Cardiac muscle cell (in vitro differentiated cells and primary cell): ENCODE results near the gene SETBP1. TPM values are rescaled to one million over a fixed set of nuclear protein-coding genes. Genes with fewer than 3 reads are reported as not detected.

Source experiments
- DNase-seq, 2 donors: peaks; one replicate each; pipeline versions ENCODE4 v3.0.0 to v3.0.0-alpha.2; 2010 to 2017; ENCODE audit warnings: low read depth in 1 of 2, low spot score in 1 of 2
- H3K27ac ChIP-seq: fragments of 200-600 bp; sonication (generic); 2 replicates; pipeline ENCODE4 v1.5.1; 2016
- H3K27me3 ChIP-seq: fragments of 200-600 bp; sonication (generic); 2 replicates; pipeline ENCODE4 v1.6.0; 2016; ENCODE audit warnings: control low read depth
- H3K36me3 ChIP-seq: fragments of 200-600 bp; sonication (generic); 2 replicates; pipeline ENCODE4 v1.5.1; 2016; ENCODE audit warnings: control low read depth
- H3K4me1 ChIP-seq: fragments of 200-600 bp; sonication (generic); 2 replicates; pipeline ENCODE4 v1.8.1; 2017; ENCODE audit warnings: low read depth, mild to moderate bottlenecking, mixed run types
- H3K4me3 ChIP-seq: fragments of 200-600 bp; sonication (generic); 2 replicates; pipeline ENCODE4 v1.5.1; 2016; ENCODE audit warnings: mild to moderate bottlenecking
- H3K9me3 ChIP-seq: fragments of 200-600 bp; sonication (generic); 2 replicates; pipeline ENCODE4 v1.5.1; 2017; ENCODE audit warnings: low read depth, mild to moderate bottlenecking, control low read depth
- polyA plus RNA-seq: library from polyadenylated mRNA; unstranded; fragments of >200 nt; fragmentation: Nextera tagmentation; extraction: Ambion mirVana; gene quantifications from 2 replicates; pipeline ENCODE4 v1.2.1, GENCODE V29; 2016
- total RNA-seq: library from RNA; depleted of rRNA; stranded (reverse); fragments of >200 nt; gene quantifications from 2 replicates; pipeline ENCODE4 v1.2.3, GENCODE V29; 2016
- TF ChIP-seq, protein P1 (sequence below): IDR thresholded peaks from 2 replicates; pipeline ENCODE4 v1.5.1; 2012; ENCODE audit warnings: low read depth, mild to moderate bottlenecking, low read length

The SETBP1 gene
- total and polyA plus RNA-seq, 2 experiments from 2014 or later: 6.3 to 30.6 TPM

DNA sequence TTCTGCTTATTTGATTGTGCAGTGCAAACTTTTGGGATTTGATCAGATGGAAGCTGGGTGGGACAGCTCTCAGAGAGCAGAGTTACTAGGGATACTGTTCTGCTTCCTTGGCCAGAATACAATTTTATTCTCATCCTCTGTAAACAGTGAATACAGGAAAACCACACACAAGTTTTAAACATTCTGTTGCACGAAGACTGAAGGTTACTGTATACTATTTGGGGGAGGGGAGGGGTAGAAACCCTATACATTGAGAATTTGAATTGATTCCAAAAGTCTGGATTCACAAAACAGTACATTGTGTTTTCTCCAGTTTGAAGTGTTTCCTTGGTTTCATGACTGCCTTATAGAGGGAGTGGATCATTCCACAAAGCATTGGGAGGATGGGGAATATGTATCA is 149.9 kb downstream of the SETBP1 start:
- Histone ChIP-seq H3K27ac (no peak overlapping the region), H3K27me3 (no peaks in the 10 kb centered on the region), H3K4me3 (no peak overlapping the region), H3K4me1 (peaks cover 19% of the 10 kb centered on the region), H3K36me3 (no peaks in the 10 kb centered on the region), H3K9me3 (no peaks in the 10 kb centered on the region)
- TF ChIP-seq, protein P1, sequence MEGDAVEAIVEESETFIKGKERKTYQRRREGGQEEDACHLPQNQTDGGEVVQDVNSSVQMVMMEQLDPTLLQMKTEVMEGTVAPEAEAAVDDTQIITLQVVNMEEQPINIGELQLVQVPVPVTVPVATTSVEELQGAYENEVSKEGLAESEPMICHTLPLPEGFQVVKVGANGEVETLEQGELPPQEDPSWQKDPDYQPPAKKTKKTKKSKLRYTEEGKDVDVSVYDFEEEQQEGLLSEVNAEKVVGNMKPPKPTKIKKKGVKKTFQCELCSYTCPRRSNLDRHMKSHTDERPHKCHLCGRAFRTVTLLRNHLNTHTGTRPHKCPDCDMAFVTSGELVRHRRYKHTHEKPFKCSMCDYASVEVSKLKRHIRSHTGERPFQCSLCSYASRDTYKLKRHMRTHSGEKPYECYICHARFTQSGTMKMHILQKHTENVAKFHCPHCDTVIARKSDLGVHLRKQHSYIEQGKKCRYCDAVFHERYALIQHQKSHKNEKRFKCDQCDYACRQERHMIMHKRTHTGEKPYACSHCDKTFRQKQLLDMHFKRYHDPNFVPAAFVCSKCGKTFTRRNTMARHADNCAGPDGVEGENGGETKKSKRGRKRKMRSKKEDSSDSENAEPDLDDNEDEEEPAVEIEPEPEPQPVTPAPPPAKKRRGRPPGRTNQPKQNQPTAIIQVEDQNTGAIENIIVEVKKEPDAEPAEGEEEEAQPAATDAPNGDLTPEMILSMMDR: no peak
- DNase-seq: no peak

DNA sequence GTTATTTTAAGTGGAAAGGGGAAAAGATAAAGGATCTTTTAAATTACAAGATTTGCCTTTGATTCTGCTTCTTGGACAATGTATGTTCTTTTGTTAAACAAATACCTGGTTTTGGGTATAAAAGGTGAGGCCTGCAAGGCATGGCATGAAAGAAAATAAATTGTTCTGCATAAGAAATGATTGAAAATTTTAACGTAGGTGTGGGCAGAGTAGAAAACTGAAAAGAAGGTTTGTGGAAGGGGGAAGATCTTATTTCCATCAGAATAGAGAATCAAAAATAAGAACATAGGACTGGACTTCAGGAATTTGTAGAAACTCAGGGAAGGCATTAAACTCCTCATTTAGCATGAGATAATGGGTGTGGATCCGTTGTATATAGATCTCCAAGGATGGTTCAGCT is 153.1 kb downstream of the SETBP1 start:
- no peak overlapping the region for H3K4me3 ChIP-seq
- H3K9me3 ChIP-seq: no peaks in the 10 kb centered on the region
- H3K27ac ChIP-seq: no peak overlapping the region
- DNase-seq: no peak
- H3K4me1 ChIP-seq: peaks cover 22% of the 10 kb centered on the region
- H3K27me3 ChIP-seq: no peaks in the 10 kb centered on the region
- H3K36me3 ChIP-seq: no peaks in the 10 kb centered on the region
- TF ChIP-seq, protein P1: no peak

GRCh38 chr18:44834867-44835469 is 154.3 kb downstream of the SETBP1 start:
- no peaks in the 10 kb centered on the region for H3K9me3 ChIP-seq
- peak overlapping the region; percentile 61 for H3K27ac ChIP-seq
- no peaks in the 10 kb centered on the region for H3K36me3 ChIP-seq
- peak in 1 of 2 donors; percentile 4 for DNase-seq
- H3K4me1 ChIP-seq: peaks cover 31% of the 10 kb centered on the region
- TF ChIP-seq, protein P1: no peak
- H3K27me3 ChIP-seq: no peaks in the 10 kb centered on the region
- no peak overlapping the region for H3K4me3 ChIP-seq

DNA sequence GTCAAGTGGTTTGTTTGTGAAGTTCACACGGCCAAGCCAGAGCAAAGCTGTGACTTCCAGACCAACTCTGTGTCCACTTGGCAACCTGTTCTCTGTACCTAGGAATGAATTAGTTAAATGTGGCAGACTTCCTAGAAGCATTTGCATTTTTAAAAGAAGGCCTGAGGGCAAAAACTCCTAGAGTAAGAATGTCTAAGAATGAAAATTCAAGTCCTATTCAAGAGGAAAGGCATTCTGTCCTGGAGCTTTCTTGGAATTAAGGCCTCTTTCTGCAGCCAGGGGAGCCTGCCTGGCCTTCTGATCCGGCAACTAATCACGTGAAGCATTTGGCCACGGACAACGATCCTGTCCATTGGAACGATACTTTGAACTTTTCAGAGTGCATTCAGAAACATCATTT is 155.0 kb downstream of the SETBP1 start:
- no peak for DNase-seq
- H3K4me1 ChIP-seq: peaks cover 31% of the 10 kb centered on the region
- H3K27ac ChIP-seq: peak overlapping the region; percentile 61
- no peak overlapping the region for H3K4me3 ChIP-seq
- no peaks in the 10 kb centered on the region for H3K9me3 ChIP-seq
- no peaks in the 10 kb centered on the region for H3K36me3 ChIP-seq
- no peaks in the 10 kb centered on the region for H3K27me3 ChIP-seq
- TF ChIP-seq, protein P1: no peak

DNA sequence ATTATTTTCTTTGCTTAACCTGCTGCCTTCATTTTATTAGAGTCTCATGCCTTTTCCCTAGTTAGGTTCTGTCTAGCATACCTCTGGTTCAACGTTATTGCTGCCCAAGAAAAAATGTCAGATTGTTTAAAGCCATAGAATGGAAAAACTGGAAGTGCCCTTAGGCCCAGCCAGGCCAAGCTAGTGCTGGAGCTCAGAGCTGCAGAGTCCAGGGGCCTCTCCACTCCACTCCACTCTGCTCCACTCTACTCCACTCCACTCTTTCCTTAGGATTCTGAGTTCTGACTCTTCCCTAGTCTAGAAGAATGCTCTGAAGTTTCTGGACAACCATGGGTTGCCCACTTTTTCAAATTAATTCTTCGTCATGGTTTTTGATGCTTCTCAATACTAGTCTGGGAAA is 155.6 kb downstream of the SETBP1 start:
- H3K4me3 ChIP-seq: no peak overlapping the region
- H3K27ac ChIP-seq: no peak overlapping the region
- H3K27me3 ChIP-seq: no peaks in the 10 kb centered on the region

More for the DNA sequence above, 155.6 kb downstream of the SETBP1 start:
- H3K9me3 ChIP-seq: no peaks in the 10 kb centered on the region
- peaks cover 31% of the 10 kb centered on the region for H3K4me1 ChIP-seq
- no peaks in the 10 kb centered on the region for H3K36me3 ChIP-seq
- no peak for DNase-seq
- TF ChIP-seq, protein P1: no peak
